B cell (primary cell): ENCODE data around the gene DUS2.
"Not testable (repeated sequence)": the region's sequence is repeated elsewhere in the genome, so short reads cannot be mapped to it uniquely, and the experiment has no call there.

Experiments used
- CTCF ChIP-seq: fragments of 200-600 bp; IDR thresholded peaks from one replicate; pipeline ENCODE4 v1.8.0; 2022; ENCODE audit warnings: antibody characterized with exemption, mild to moderate bottlenecking
- EZH2 ChIP-seq: IDR thresholded peaks from 2 replicates; pipeline ENCODE4 v1.6.1; 2012; ENCODE audit warnings: borderline replicate concordance, low read depth, mild to moderate bottlenecking, moderate library complexity, low read length; ENCODE audit not compliant: insufficient read depth, poor library complexity, severe bottlenecking

GRCh38 chr16:68109156-68109555 lies 86.1 kb downstream of the DUS2 start:
- not testable (repeated sequence) for TF ChIP-seq CTCF, EZH2
